ENCODE results near the gene PKP3. TPM values are rescaled to one million over a fixed set of nuclear protein-coding genes. Genes with fewer than 3 reads are reported as not detected.
A peak's percentile ranks its signal among the peaks of the same experiment; 100 is the strongest.

PKP3 gene
- total RNA-seq, 1 donor from 2014 or later: 20.6 TPM

DNA sequence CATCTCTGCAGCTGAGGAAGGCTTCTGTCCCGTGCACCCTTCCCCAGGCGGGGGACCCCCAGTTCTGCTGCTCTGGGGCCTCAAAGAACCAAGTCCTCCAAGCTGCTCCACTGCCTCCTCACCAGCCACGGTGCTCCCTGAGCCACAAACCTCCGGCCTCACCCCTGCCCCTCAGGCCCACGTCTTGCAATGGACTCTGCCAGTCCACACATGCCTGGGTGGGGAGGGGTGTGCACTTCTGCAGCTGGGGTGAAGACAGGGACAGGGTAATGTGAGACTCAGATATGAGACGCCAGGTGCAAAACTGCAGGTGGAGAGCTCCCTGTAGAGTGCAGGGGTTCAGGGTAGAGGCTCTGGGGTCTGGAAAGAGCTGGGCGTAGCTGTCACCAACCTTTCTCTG lies 52.9 kb downstream of the PKP3 start:
- no peak for DNase-seq (ENCODE audit: low read depth)
- TF ChIP-seq, protein P1, sequence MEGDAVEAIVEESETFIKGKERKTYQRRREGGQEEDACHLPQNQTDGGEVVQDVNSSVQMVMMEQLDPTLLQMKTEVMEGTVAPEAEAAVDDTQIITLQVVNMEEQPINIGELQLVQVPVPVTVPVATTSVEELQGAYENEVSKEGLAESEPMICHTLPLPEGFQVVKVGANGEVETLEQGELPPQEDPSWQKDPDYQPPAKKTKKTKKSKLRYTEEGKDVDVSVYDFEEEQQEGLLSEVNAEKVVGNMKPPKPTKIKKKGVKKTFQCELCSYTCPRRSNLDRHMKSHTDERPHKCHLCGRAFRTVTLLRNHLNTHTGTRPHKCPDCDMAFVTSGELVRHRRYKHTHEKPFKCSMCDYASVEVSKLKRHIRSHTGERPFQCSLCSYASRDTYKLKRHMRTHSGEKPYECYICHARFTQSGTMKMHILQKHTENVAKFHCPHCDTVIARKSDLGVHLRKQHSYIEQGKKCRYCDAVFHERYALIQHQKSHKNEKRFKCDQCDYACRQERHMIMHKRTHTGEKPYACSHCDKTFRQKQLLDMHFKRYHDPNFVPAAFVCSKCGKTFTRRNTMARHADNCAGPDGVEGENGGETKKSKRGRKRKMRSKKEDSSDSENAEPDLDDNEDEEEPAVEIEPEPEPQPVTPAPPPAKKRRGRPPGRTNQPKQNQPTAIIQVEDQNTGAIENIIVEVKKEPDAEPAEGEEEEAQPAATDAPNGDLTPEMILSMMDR (conservative IDR thresholded peaks at IDR 0.05; ENCODE audit: low read depth, low read length): no peak
- H3K4me3 ChIP-seq (ENCODE audit: low read depth, low read length): no peak overlapping the region

DNA sequence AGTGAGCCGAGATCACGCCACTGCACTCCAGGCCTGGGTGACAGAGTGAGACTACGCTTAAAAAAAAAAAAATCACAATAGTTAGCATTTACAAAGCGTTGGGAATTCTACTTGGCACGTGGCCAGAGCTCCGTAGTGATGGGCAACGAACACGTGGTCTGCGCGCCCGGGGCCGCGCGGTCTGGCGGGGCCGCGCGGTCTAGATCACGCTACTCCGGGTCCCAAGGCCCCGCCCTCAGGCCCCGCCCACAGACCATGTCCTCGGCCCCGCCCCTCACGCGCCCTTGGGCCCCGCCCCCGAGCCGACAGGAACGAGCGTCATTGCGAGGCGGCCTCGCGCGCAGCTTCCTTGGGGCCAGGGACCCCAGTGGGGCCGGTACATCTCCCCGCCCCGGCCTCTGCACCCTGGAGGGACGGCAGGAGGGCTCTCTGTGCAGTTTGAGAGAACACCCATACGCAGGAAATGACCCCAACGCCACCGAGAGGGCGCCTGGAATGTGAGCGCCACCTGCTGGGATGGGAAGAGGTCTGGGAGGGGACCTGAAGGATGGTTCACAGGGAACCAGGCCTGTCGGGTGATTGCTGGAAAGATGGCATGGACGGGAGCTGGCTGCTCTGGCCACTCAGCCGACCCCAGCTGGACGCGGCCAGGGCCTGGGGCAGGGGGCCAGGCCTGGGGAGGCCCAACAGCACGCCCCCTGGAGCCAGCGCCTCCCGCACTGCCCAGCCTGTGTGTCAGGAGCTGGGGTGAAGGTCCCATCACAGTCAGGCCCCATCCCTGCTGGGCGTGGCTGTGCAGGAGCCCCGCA lies 54.1 kb downstream of the PKP3 start:
- DNase-seq (ENCODE audit: low read depth): peak; percentile 31
- peak overlapping the region; percentile 80 for H3K4me3 ChIP-seq (ENCODE audit: low read depth, low read length)

DNA sequence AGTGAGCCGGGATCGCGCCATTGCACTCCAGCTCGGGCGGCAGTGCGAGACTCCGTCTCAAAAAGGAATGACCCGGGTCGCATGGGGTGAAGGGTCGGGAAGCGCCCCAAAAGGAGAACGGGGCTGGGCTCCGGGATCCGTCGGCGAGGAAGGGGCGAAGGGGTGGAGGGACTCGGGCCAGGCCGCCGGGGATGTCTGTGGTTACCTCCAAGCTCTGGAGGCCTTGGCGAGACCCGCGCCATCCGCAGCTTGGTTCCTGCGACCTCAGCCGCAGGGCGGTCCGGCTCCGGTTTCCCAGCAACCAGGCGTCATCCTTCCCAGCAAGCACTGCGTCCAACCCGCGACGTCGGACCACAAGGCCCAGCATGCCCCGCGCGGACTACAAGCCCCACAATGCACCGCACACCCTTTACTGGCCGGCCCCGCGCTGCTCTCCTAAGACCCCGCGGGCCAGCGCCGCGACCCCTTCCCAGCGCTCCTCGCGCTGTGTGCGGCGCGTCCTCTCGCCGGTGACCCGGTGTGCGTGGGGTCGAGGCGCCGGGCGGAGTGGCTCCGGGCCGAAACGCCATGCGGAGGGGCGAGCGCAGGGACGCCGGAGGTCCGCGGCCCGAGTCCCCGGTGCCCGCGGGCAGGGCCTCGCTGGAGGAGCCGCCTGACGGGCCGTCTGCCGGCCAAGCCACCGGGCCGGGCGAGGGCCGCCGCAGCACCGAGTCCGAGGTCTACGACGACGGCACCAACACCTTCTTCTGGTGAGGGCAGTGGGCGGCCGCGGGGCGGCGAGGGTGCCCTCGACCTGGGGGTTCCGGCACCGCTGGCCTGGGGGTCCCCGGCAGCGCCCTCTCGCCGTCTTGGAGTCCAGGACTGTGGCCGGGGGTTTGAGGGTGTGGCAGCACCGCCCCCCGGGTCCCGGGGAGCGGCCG lies 56.1 kb downstream of the PKP3 start, which contains the start of gene PTDSS2:
PTDSS2 (plus strand) TSS at position 391 of the 920 bp plus-strand sequence; CDS start at position 568, 177 bp downstream.
- peak within 1 kb of the TSS; percentile 80 for H3K4me3 ChIP-seq (ENCODE audit: low read depth, low read length)
- peak; percentile 64 for DNase-seq (ENCODE audit: low read depth)
- TF ChIP-seq, protein P1 (conservative IDR thresholded peaks at IDR 0.05; ENCODE audit: low read depth, low read length): no peak

More for the DNA sequence above, 54.1 kb downstream of the PKP3 start:
- TF ChIP-seq, protein P1 (conservative IDR thresholded peaks at IDR 0.05; ENCODE audit: low read depth, low read length): peak; percentile 89

DNA sequence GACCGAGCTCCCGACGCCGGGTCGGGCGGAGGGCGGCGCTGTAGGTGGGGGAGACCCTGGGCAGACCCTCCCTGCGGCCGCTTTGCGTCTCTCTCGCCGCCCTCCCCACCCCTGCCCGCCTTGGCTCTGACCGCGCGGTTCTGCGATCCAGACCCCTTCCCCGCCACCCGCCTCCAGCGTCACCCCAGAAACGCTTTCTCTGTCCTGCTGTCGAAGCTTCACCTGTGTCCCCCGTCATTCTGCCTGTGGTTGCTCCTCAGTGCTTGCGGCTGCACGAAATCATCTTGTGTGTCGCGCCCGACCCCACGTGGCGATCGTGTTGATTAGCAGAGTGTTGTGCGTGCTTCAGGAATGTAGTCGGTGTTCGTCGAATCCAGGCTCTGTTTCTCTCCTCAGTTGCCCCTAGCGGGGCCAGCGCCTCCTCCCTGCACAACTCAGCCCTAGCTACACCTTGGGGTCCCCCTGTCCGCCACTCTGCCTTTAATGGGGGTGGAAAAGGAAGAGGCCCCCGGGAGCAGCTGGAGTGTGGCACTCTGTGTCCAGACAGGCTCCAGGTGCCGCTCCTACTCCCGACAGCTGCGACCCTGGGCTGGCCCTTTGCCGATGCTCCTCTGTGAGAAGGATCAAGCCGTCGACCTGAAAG lies 56.9 kb downstream of the PKP3 start:
- H3K4me3 ChIP-seq (ENCODE audit: low read depth, low read length): peak overlapping the region; percentile 80
- no peak for DNase-seq (ENCODE audit: low read depth)
- TF ChIP-seq, protein P1 (conservative IDR thresholded peaks at IDR 0.05; ENCODE audit: low read depth, low read length): peak; percentile 30

DNA sequence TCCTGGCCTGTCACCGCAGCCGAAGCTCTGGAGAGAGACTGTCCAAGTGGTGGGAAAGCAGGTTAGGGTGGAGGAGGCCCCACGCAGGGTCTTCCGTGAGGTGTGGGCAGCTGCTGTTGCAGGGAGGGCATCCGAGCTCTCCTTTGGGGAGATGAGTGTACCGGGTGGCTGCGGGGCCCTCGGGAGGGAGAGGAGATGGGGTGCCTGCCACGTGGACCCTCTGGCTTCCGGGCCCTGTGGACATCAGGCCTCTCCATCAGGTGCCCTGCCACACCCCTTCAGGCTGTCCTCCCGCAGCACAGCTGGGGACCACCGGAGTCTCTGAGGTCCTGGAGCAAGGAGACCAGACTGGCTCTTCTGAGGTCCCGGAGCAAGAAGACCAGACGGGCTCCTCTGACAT lies 57.7 kb downstream of the PKP3 start:
- no peak for DNase-seq (ENCODE audit: low read depth)
- H3K4me3 ChIP-seq (ENCODE audit: low read depth, low read length): peak overlapping the region; percentile 80
- TF ChIP-seq, protein P1 (conservative IDR thresholded peaks at IDR 0.05; ENCODE audit: low read depth, low read length): no peak

DNA sequence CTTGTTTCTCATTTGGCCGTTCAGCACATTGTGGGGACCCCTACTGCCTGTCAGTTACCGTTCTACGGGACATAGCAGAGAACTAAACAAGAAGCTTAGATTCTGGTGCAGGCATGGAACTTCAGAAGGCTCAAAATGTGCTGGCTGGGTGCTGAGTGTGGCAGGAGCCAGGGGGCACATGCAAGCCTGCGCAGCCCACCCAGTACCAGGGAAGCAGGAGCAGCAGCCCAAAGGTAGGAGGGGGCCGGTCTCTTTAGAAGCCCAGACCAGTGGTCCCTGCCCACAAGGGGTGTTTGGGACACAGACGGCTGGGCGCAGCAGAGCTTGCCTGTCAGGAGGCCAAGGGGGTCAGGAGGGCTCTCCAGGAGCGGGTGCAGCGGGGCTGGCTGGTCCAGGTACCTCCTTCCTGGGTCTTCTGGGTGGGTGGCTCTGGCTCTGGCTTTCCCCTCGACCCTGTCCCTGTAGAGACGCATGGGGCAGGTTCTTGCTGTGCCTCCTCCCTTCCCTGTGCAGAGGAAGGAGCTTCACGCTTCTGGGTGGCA lies 58.3 kb downstream of the PKP3 start:
- no peak for DNase-seq (ENCODE audit: low read depth)
- H3K4me3 ChIP-seq (ENCODE audit: low read depth, low read length): no peak overlapping the region
- TF ChIP-seq, protein P1 (conservative IDR thresholded peaks at IDR 0.05; ENCODE audit: low read depth, low read length): no peak
